Transverse colon (tissue), 4 donors: ENCODE results near the gene SLMAP. TPM values are rescaled to one million over a fixed set of nuclear protein-coding genes. Genes with fewer than 3 reads are reported as not detected.
"Not testable (repeated sequence)": the region's sequence is repeated elsewhere in the genome, so short reads cannot be mapped to it uniquely, and the experiment has no call there.

ENCODE experiments used
- DNase-seq: peaks from one replicate; pipeline ENCODE4 v3.0.0-alpha.2; 2019
- H3K27ac ChIP-seq, 4 donors: fragments of 200-600 bp; sonication (generic); 2 replicates each; pipeline ENCODE4 v1.5.1; 2016 to 2018; ENCODE audit warnings: inconsistent platforms in 4 of 4
- H3K27me3 ChIP-seq: fragments of 200-600 bp; sonication (generic); 2 replicates; pipeline ENCODE4 v1.5.1; 2017; ENCODE audit warnings: inconsistent platforms
- H3K36me3 ChIP-seq, 4 donors: fragments of 200-600 bp; sonication (generic); 2 replicates each; pipeline ENCODE4 v1.5.1; 2017 to 2019; ENCODE audit warnings: inconsistent platforms in 4 of 4
- H3K4me1 ChIP-seq, 4 donors: fragments of 200-600 bp; sonication (generic); 2 replicates each; pipeline ENCODE4 v1.5.1; 2017 to 2020; ENCODE audit warnings: inconsistent platforms in 4 of 4
- H3K4me3 ChIP-seq, 4 donors: fragments of 200-600 bp; sonication (generic); 1 replicate in 1 of 4; 2 replicates in 3 of 4; pipeline versions ENCODE4 v1.5.1 to v1.6.1; 2017 to 2019; ENCODE audit warnings: inconsistent platforms in 4 of 4
- H3K9me3 ChIP-seq, 2 donors: fragments of 200-600 bp; sonication (generic); 2 replicates each; pipeline ENCODE4 v1.5.1; 2017 to 2019; ENCODE audit warnings: inconsistent platforms in 2 of 2
- EP300 ChIP-seq: sonication (generic); formaldehyde crosslinking; IDR thresholded peaks from one replicate; pipeline ENCODE4 v1.6.1; 2017; ENCODE audit warnings: antibody characterized with exemption, low read depth
- POLR2A ChIP-seq: fragments of 450-650 bp; IDR thresholded peaks from one replicate; pipeline ENCODE4 v1.6.1; 2016; ENCODE audit warnings: antibody characterized with exemption, mild to moderate bottlenecking, moderate library complexity
- POLR2AphosphoS5 ChIP-seq, 3 donors: sonication (generic); formaldehyde crosslinking; IDR thresholded peaks; one replicate each; pipeline ENCODE4 v1.6.1; 2016; ENCODE audit warnings: antibody characterized with exemption in 3 of 3
- whole genome bisulfite sequencing, 2 donors: methylation state at CpG; one replicate each; pipeline ENCODE4 v1.1.5; 2018; ENCODE audit warnings: low coverage in 1 of 2; 5-methylcytosine and 5-hydroxymethylcytosine counted together
- in situ Hi-C, 4 donors: fragments of 200-750 bp; cut with MboI; loops; one replicate each; pipeline versions ENCODE4 v1.15.0 to v1.15.1; 2017; ENCODE audit warnings: low sequenced_read_pairs in 3 of 4, low pct_ligation_motif_present in 1 of 4, low pct_unique_long_range_greater_than_20kb in 1 of 4
- intact Hi-C: fragments of 100-400 bp; cut with DNase I; formaldehyde crosslinking; loops from one replicate; pipeline ENCODE4 v1.15.1; 2023; ENCODE audit warnings: low total_unique reads
- total RNA-seq, 4 donors: library from RNA; depleted of rRNA; stranded (reverse); fragments of >200 nt; gene quantifications; one replicate each; pipeline ENCODE4 v1.1.0, GENCODE V29; 2016
- TF ChIP-seq, protein P1 (sequence below), 5 experiments: fragments of 200-600 bp in 3 of 5; fragments of 450-650 bp in 2 of 5; sonication (generic) in 3 of 5; IDR thresholded peaks; 1 replicate in 2 of 5; 2 replicates in 3 of 5; pipeline ENCODE4 v1.5.1; 2016 to 2017; ENCODE audit warnings: antibody characterized with exemption in 5 of 5, inconsistent platforms in 3 of 5, mild to moderate bottlenecking in 2 of 5, moderate library complexity in 1 of 5

The SLMAP gene
- total RNA-seq, 4 donors from 2014 or later = 111 to 162 (median 119) TPM

DNA sequence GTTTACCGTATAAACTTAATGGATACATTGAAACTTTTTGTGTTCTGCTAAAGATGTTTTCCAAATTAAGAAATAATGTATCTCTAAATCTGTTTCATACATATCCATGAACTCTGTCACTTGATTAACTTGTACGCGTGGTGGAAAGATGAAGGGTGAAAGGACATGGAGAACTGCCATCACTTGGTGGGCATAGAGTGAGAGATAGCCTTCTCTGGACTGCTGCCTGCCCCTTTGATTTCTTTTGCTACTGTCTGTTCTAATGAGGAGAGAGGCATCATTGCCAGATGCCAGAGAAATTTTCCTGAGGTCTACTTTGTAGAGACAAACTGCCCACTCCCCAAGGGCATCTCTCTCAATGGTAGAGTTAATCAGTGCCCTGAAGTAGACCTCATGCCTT, 120.5 kb downstream of the SLMAP start:
- peaks cover 0 to 8% (median 0%) of the 10 kb centered on the region in 4 donors for H3K36me3 ChIP-seq
- no peak overlapping the region for H3K4me3 ChIP-seq
- WGBS, 2 donors = 86 to 90% methylated on average over 2 to 3 of the region's 3 CpGs
- H3K27me3 ChIP-seq = no peaks in the 10 kb centered on the region
- TF ChIP-seq EP300 = no peak
- TF ChIP-seq, protein P1, sequence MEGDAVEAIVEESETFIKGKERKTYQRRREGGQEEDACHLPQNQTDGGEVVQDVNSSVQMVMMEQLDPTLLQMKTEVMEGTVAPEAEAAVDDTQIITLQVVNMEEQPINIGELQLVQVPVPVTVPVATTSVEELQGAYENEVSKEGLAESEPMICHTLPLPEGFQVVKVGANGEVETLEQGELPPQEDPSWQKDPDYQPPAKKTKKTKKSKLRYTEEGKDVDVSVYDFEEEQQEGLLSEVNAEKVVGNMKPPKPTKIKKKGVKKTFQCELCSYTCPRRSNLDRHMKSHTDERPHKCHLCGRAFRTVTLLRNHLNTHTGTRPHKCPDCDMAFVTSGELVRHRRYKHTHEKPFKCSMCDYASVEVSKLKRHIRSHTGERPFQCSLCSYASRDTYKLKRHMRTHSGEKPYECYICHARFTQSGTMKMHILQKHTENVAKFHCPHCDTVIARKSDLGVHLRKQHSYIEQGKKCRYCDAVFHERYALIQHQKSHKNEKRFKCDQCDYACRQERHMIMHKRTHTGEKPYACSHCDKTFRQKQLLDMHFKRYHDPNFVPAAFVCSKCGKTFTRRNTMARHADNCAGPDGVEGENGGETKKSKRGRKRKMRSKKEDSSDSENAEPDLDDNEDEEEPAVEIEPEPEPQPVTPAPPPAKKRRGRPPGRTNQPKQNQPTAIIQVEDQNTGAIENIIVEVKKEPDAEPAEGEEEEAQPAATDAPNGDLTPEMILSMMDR (IDR thresholded peaks at IDR 0.05) = no peak
- no peaks in the 10 kb centered on the region for H3K9me3 ChIP-seq
- no peak for DNase-seq
- intact Hi-C loops (no loop called here), in situ Hi-C loops (no loop called here)
- H3K4me1 ChIP-seq = no peaks in the 10 kb centered on the region
- H3K27ac ChIP-seq = peak overlapping the region in 1 of 4 donors; percentile 7

DNA sequence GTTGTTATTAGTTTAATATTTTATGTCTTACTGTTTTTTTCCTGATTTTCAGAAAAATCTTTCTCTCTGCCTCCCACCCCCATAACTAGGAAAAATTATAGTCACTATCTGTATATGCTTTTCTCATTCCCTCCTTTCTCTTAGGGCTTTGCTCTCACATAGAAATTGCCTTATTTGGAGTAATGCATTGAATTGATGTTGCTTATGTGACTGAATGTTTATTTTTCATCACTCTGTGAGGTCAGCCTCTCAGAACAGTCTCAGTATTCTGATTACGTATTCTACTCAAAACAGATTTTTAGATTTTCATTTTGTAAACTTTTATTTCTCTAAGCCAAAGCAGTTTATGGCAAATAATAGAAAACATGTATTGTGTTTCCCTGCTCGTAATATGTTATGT, 121.0 kb downstream of the SLMAP start:
- no peaks in the 10 kb centered on the region for H3K9me3 ChIP-seq
- no peak for DNase-seq
- H3K27ac ChIP-seq = peak overlapping the region in 1 of 4 donors; percentile 7
- intact Hi-C loops (no loop called here), in situ Hi-C loops (no loop called here)
- 89 to 90% methylated on average over 2 of the region's 2 CpGs for WGBS, 2 donors
- no peak overlapping the region for H3K4me3 ChIP-seq
- no peaks in the 10 kb centered on the region for H3K27me3 ChIP-seq
- TF ChIP-seq, protein P1 (IDR thresholded peaks at IDR 0.05) = no peak
- TF ChIP-seq EP300 (no peak), POLR2AphosphoS5 (IDR thresholded peaks at IDR 0.05) (no peak), POLR2A (no peak)
- H3K4me1 ChIP-seq = no peaks in the 10 kb centered on the region
- peaks cover 0 to 8% (median 0%) of the 10 kb centered on the region in 4 donors for H3K36me3 ChIP-seq

DNA sequence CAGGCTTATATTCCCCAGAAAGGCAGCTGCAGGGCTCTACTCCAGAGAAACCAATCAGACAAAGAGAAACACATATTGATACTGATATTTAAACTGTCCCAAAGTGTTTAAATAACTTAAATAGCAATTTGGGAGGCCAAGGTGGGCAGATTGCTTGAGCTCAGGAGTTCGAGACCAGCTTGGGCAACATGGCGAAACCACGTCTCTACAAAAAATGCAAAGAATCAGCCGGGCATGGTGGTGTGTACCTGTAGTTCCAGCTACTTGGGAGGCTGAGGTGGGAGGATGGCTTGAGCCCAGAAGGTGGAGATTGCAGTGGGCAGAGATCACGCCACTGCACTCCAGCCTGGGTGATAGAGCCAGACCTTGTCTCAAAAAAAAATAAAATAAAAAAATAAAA, 128.3 kb downstream of the SLMAP start:
- H3K4me1 ChIP-seq, H3K4me3 ChIP-seq, H3K9me3 ChIP-seq, DNase-seq, in situ Hi-C loops, H3K27me3 ChIP-seq, H3K27ac ChIP-seq, intact Hi-C loops, H3K36me3 ChIP-seq: not testable (repeated sequence)
- 83 to 96% methylated on average over 2 to 5 of the region's 5 CpGs for WGBS, 2 donors

DNA sequence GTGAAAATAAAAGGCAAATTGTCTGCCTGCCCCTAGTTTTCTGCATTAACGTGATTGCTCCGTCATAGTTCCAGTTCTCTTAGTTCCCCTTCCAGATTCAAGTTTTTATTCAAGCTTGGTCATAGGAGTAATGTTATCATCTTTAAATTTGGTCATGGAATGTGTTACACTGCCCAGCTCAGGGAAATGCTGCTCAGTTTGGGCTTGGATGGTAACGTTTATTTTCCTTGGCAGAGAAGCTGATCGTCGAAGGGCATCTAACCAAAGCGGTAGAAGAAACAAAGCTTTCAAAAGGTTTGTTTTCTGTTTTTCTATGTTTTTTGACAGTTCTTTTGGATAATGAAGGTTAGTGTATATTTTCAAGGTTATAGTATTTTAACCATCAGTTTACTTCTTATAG, 133.7 kb downstream of the SLMAP start:
- Histone ChIP-seq H3K9me3 (no peaks in the 10 kb centered on the region), H3K36me3 (no peaks in the 10 kb centered on the region), H3K4me3 (peak overlapping the region in 3 of 4 donors; percentile 20 to 24 (median 20)), H3K27ac (peak overlapping the region; percentile 66 to 84 (median 78)), H3K27me3 (no peaks in the 10 kb centered on the region), H3K4me1 (peaks cover 0 to under 1% (median 0%) of the 10 kb centered on the region in 4 donors)
- in situ Hi-C loops = no loop called here
- WGBS, 2 donors = 75 to 92% methylated on average over 6 of the region's 6 CpGs
- DNase-seq = no peak
- intact Hi-C loops = no loop called here
- peak; percentile 75 to 90 (median 76) for TF ChIP-seq POLR2AphosphoS5 (IDR thresholded peaks at IDR 0.05)
- TF ChIP-seq EP300 = no peak
- TF ChIP-seq, protein P1 (IDR thresholded peaks at IDR 0.05) = no peak
- peak; percentile 53 for TF ChIP-seq POLR2A

DNA sequence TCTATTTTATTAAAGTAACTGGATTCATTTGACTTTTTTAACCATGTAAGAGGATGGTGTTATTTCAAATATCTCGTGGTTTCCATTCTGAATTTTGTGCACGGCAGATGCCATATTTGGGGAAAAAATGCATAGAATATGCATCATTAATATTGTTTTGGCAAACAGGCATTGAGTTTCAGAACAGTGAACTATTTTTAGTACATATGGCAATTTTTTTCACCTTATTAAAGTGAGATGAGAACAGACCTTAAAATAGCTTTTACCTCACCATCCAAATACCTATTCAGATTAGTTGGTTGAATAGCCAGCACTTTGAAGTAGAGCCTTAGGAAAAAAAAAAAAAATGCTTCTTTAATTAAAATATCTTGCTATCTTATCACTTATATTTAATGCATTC, 134.8 kb downstream of the SLMAP start:
- Histone ChIP-seq H3K4me1 (peaks cover 0 to 3% (median under 1%) of the 10 kb centered on the region in 4 donors), H3K4me3 (peak overlapping the region in 3 of 4 donors; percentile 20 to 26 (median 24)), H3K36me3 (no peaks in the 10 kb centered on the region), H3K9me3 (no peaks in the 10 kb centered on the region), H3K27me3 (no peaks in the 10 kb centered on the region), H3K27ac (peak overlapping the region; percentile 66 to 84 (median 80))
- intact Hi-C loops = no loop called here
- WGBS, 2 donors = 64 to 73% methylated on average over 2 of the region's 2 CpGs
- TF ChIP-seq POLR2AphosphoS5 (IDR thresholded peaks at IDR 0.05) (peak in 2 of 3 donors; percentile 39 to 52), EP300 (peak; percentile 40), POLR2A (no peak)
- TF ChIP-seq, protein P1 (IDR thresholded peaks at IDR 0.05) = no peak
- DNase-seq = no peak
- in situ Hi-C loops = no loop called here
